Caco-2 (cell line): ENCODE data around the gene RERE. TPM values are rescaled to one million over a fixed set of nuclear protein-coding genes. Genes with fewer than 3 reads are reported as not detected.

ENCODE experiments used
- BruUV-seq: library from RNA; stranded (reverse); fragments of 400-500 nt; replicated peaks from 2 replicates; lab custom pipeline; 2021; lab: Mats Ljungman, UMichigan
- CTCF ChIA-PET: fragments of 300-600 bp; sonication (Branson Sonifier 250); formaldehyde crosslinking; loops from one replicate; lab custom pipeline; 2022; ENCODE audit warnings: antibody characterized with exemption; lab: Charles Lee
- POLR2A ChIA-PET: fragments of 300-600 bp; sonication (Branson Sonifier 250); formaldehyde crosslinking; loops from one replicate; lab custom pipeline; 2022; ENCODE audit warnings: antibody characterized with exemption; lab: Charles Lee
- DNase-seq, 2 experiments: peaks; one replicate each; pipeline versions ENCODE4 v3.0.0 to v3.0.0-alpha.2; 2020 to 2022
- H3K27me3 ChIP-seq: replicated peaks from 2 replicates; pipeline ENCODE4 v1.6.0; 2011; ENCODE audit warnings: low read length; ENCODE audit not compliant: control insufficient read depth, insufficient read depth
- H3K36me3 ChIP-seq: 2 replicates; pipeline ENCODE4 v1.5.1; 2011; ENCODE audit warnings: low read length; ENCODE audit not compliant: control insufficient read depth, insufficient read depth
- H3K4me1 ChIP-seq: fragments of 250-450 bp; sonication (Bioruptor Pico); 2 replicates; pipeline ENCODE4 v1.5.1; 2020; ENCODE audit warnings: mild to moderate bottlenecking
- H3K4me3 ChIP-seq: 2 replicates; pipeline ENCODE4 v1.5.1; 2011; ENCODE audit warnings: low read depth, mild to moderate bottlenecking, control low read depth, low read length
- H3K9me3 ChIP-seq: fragments of 250-450 bp; sonication (Bioruptor Pico); 2 replicates; pipeline ENCODE4 v1.5.1; 2020; ENCODE audit warnings: mild to moderate bottlenecking, moderate library complexity
- H3K27ac Mint-ChIP-seq: one replicate; pipeline ENCODE4 v1.8.0; 2022; ENCODE audit warnings: mixed read lengths; ENCODE audit not compliant: unreplicated experiment
- H3K27me3 Mint-ChIP-seq: one replicate; pipeline ENCODE4 v1.8.0; 2022; ENCODE audit warnings: mixed read lengths; ENCODE audit not compliant: insufficient read depth, unreplicated experiment
- H3K36me3 Mint-ChIP-seq: one replicate; pipeline ENCODE4 v1.8.0; 2022; ENCODE audit warnings: mild to moderate bottlenecking, mixed read lengths; ENCODE audit not compliant: insufficient read depth, unreplicated experiment
- H3K4me1 Mint-ChIP-seq: one replicate; pipeline ENCODE4 v1.8.0; 2022; ENCODE audit warnings: low read depth, mixed read lengths; ENCODE audit not compliant: unreplicated experiment
- H3K4me3 Mint-ChIP-seq: one replicate; pipeline ENCODE4 v1.8.0; 2022; ENCODE audit warnings: mild to moderate bottlenecking, moderate library complexity, mixed read lengths; ENCODE audit not compliant: unreplicated experiment
- H3K9me3 Mint-ChIP-seq: one replicate; pipeline ENCODE4 v1.8.0; 2022; ENCODE audit warnings: mixed read lengths; ENCODE audit not compliant: unreplicated experiment
- intact Hi-C: fragments of 100-400 bp; cut with micrococcal nuclease; formaldehyde crosslinking; loops from one replicate; pipeline ENCODE4 v1.10.0; 2022; ENCODE audit not compliant: unreplicated experiment
- total RNA-seq: library from RNA; stranded (reverse); gene quantifications from 2 replicates; pipeline ENCODE4 v1.2.3, GENCODE V29; 2022
- TF ChIP-seq, protein P1 (sequence below), 2 experiments: fragments of 200-600 bp in 1 of 2; IDR thresholded peaks; 1 replicate in 1 of 2; 2 replicates in 1 of 2; pipeline versions ENCODE4 v1.5.1 to v1.8.0; 2011 to 2022; ENCODE audit warnings: antibody characterized with exemption in 1 of 2, control low read depth in 1 of 2, inconsistent platforms in 1 of 2, low read depth in 1 of 2, low read length in 1 of 2, mild to moderate bottlenecking in 1 of 2, moderate library complexity in 1 of 2; ENCODE audit not compliant: insufficient read depth in 1 of 2, severe bottlenecking in 1 of 2, unreplicated experiment in 1 of 2

Gene RERE
- total RNA-seq, 1 experiment from 2014 or later, result 85.2 TPM

DNA sequence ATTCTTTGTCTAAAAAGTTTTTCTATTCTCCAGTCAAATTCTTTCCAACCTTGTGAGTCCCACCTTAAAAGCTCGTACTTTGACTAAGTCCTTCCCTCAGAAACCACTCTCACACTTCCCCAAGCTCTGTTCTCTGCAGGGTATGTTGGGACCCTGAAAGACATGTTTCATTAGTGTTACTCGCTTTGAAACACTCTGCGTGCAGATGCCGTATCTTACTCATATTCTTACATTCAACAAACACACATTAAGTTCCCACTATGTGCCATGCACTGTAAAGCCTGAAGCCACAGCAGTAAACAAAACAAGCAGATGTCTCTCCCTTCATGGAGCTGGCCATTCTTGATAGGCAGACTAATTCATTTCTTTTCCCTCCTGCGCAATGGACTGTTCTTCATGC, 229.7 kb downstream of the RERE start:
- BruUV-seq, result no TSS peak
- Mint-ChIP-seq H3K4me1 (peaks cover 27% of the 10 kb centered on the region), H3K27me3 (no peaks in the 10 kb centered on the region), H3K4me3 (no peak overlapping the region), H3K27ac (no peak overlapping the region), H3K36me3 (peaks cover 24% of the 10 kb centered on the region), H3K9me3 (no peaks in the 10 kb centered on the region)
- CTCF ChIA-PET, result no interaction called here
- TF ChIP-seq, protein P1, sequence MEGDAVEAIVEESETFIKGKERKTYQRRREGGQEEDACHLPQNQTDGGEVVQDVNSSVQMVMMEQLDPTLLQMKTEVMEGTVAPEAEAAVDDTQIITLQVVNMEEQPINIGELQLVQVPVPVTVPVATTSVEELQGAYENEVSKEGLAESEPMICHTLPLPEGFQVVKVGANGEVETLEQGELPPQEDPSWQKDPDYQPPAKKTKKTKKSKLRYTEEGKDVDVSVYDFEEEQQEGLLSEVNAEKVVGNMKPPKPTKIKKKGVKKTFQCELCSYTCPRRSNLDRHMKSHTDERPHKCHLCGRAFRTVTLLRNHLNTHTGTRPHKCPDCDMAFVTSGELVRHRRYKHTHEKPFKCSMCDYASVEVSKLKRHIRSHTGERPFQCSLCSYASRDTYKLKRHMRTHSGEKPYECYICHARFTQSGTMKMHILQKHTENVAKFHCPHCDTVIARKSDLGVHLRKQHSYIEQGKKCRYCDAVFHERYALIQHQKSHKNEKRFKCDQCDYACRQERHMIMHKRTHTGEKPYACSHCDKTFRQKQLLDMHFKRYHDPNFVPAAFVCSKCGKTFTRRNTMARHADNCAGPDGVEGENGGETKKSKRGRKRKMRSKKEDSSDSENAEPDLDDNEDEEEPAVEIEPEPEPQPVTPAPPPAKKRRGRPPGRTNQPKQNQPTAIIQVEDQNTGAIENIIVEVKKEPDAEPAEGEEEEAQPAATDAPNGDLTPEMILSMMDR (IDR thresholded peaks at IDR 0.05; ENCODE audit: insufficient read depth in 1 of 2, low read depth in 1 of 2, low read length in 1 of 2, severe bottlenecking in 1 of 2, unreplicated experiment in 1 of 2), result no peak
- intact Hi-C loops, result no loop called here
- H3K27me3 ChIP-seq, result no peaks in the 10 kb centered on the region
- H3K4me3 ChIP-seq, result no peak overlapping the region
- 0 out of 2 replicates have a peak, but pooled peaks cover 3% of the 10 kb centered on the region for H3K4me1 ChIP-seq
- POLR2A ChIA-PET, result no interaction called here
- H3K9me3 ChIP-seq, result no peaks in the 10 kb centered on the region
- H3K36me3 ChIP-seq, result no peaks in the 10 kb centered on the region; the same call in 1 of the 2 replicates
- DNase-seq, result no peak

DNA sequence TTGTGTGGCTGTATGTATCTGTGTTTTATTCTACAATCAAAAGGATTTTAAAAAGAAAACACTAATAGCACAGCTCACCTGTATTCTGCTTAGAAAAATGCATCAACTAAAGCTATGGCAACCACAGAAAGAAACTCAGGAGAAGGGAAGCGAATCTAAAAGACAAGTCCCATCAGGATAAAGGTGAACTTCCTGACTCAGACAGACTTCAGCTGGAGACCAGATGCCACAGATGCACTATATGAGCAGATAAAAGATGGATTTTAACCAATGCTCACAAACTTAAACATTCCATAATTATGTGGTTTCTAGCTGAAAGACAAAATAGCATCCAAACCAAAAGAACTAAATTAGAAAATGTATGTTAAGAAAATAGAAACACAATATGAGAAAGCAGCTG, 231.0 kb downstream of the RERE start:
- Histone ChIP-seq H3K4me1 (0 out of 2 replicates have a peak, but pooled peaks cover 3% of the 10 kb centered on the region), H3K27me3 (no peaks in the 10 kb centered on the region), H3K36me3 (no peaks in the 10 kb centered on the region; the same call in 1 of the 2 replicates), H3K4me3 (no peak overlapping the region), H3K9me3 (no peaks in the 10 kb centered on the region)
- TF ChIP-seq, protein P1 (IDR thresholded peaks at IDR 0.05; ENCODE audit: insufficient read depth in 1 of 2, low read depth in 1 of 2, low read length in 1 of 2, severe bottlenecking in 1 of 2, unreplicated experiment in 1 of 2), result no peak
- DNase-seq, result no peak
- no peak overlapping the region for H3K27ac Mint-ChIP-seq
- H3K36me3 Mint-ChIP-seq, result peaks cover 18% of the 10 kb centered on the region
- no peaks in the 10 kb centered on the region for H3K27me3 Mint-ChIP-seq
- no peak overlapping the region for H3K4me3 Mint-ChIP-seq
- BruUV-seq, result no TSS peak
- CTCF ChIA-PET, result no interaction called here
- H3K9me3 Mint-ChIP-seq, result no peaks in the 10 kb centered on the region
- peaks cover 25% of the 10 kb centered on the region for H3K4me1 Mint-ChIP-seq
- intact Hi-C loops, result no loop called here
- POLR2A ChIA-PET, result no interaction called here

DNA sequence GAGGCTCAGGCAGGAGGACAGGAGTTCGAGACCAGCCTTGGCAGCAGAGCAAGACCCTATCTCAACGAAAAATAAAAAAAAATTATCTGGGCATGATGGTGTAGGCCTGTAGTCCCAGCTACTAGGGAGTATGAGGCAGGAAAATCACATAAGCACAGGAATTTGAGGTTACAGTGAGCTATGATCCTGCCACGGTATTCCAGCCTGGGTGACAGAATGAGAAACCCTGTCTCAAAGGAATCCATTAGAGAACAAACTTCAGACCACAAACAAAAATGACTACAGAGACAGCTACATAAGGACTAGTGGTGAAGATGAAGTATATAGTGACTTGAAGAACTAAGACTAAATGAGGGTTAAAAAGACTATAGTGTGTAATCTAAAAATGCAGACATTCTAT, 233.1 kb downstream of the RERE start:
- H3K27me3 Mint-ChIP-seq, result no peaks in the 10 kb centered on the region
- peaks cover 23% of the 10 kb centered on the region for H3K36me3 Mint-ChIP-seq
- H3K36me3 ChIP-seq, result no peaks in the 10 kb centered on the region
- DNase-seq, result no peak
- TF ChIP-seq, protein P1 (IDR thresholded peaks at IDR 0.05; ENCODE audit: insufficient read depth in 1 of 2, low read depth in 1 of 2, low read length in 1 of 2, severe bottlenecking in 1 of 2, unreplicated experiment in 1 of 2), result no peak
- H3K27me3 ChIP-seq, result no peaks in the 10 kb centered on the region
- intact Hi-C loops, result no loop called here
- no TSS peak for BruUV-seq
- ChIA-PET POLR2A (no interaction called here), CTCF (no interaction called here)
- peaks cover 18% of the 10 kb centered on the region for H3K4me1 Mint-ChIP-seq
- no peak overlapping the region for H3K4me3 ChIP-seq
- no peaks in the 10 kb centered on the region for H3K9me3 ChIP-seq
- no peak overlapping the region for H3K4me3 Mint-ChIP-seq
- no peaks in the 10 kb centered on the region for H3K9me3 Mint-ChIP-seq
- no peak overlapping the region for H3K27ac Mint-ChIP-seq
- H3K4me1 ChIP-seq, result no peaks in the 10 kb centered on the region
